ENCODE data around the gene MLLT6.

DNA sequence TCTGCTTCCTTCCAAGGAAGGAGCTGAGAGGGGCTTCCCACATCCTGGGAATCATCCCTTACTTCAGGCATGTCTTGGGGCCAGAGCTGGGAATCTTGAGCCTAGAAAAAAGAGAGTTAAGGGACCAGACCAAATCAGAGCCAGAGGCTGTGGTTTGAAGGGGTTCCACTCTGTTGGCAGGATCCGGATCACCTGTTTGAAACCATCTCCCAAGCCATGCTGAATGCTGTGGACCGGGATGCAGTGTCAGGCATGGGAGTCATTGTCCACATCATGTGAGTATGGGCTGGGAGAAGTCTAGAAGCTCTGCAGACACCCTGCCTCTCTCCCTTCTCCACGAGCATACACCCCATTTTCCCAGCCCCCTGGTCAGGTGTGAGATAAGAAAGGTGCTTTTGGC is 57.2 kb downstream of the MLLT6 start:
- TF ChIP-seq, protein P1, sequence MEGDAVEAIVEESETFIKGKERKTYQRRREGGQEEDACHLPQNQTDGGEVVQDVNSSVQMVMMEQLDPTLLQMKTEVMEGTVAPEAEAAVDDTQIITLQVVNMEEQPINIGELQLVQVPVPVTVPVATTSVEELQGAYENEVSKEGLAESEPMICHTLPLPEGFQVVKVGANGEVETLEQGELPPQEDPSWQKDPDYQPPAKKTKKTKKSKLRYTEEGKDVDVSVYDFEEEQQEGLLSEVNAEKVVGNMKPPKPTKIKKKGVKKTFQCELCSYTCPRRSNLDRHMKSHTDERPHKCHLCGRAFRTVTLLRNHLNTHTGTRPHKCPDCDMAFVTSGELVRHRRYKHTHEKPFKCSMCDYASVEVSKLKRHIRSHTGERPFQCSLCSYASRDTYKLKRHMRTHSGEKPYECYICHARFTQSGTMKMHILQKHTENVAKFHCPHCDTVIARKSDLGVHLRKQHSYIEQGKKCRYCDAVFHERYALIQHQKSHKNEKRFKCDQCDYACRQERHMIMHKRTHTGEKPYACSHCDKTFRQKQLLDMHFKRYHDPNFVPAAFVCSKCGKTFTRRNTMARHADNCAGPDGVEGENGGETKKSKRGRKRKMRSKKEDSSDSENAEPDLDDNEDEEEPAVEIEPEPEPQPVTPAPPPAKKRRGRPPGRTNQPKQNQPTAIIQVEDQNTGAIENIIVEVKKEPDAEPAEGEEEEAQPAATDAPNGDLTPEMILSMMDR (conservative IDR thresholded peaks at IDR 0.05), result no peak
- TF ChIP-seq EZH2 (IDR thresholded peaks at IDR 0.05; ENCODE audit: low read depth), result no peak

All from PC-9 (cell line).